Spleen (tissue), 11 donors: ENCODE results near the gene ADARB2. TPM values are rescaled to one million over a fixed set of nuclear protein-coding genes. Genes with fewer than 3 reads are reported as not detected.

Experiments used
- DNase-seq: peaks from one replicate; pipeline ENCODE4 v3.0.0-alpha.2; 2020
- H3K27ac ChIP-seq, 8 donors: fragments of 200-600 bp; sonication (generic) in 7 of 8; 1 replicate in 4 of 8; 2 replicates in 4 of 8; pipeline versions ENCODE4 v1.5.0 to v1.8.0; 2016 to 2021; ENCODE audit warnings: inconsistent platforms in 4 of 8, mild to moderate bottlenecking in 4 of 8, moderate library complexity in 1 of 8
- H3K27me3 ChIP-seq, 7 donors: fragments of 200-600 bp; sonication (generic) in 6 of 7; replicated peaks in 1 of 7; 1 replicate in 4 of 7; 2 replicates in 3 of 7; pipeline versions ENCODE4 v1.5.0 to v1.8.0; 2016 to 2021; ENCODE audit warnings: inconsistent platforms in 3 of 7, mild to moderate bottlenecking in 1 of 7
- H3K36me3 ChIP-seq, 6 donors: fragments of 200-600 bp; sonication (generic) in 5 of 6; 1 replicate in 4 of 6; 2 replicates in 2 of 6; pipeline versions ENCODE4 v1.5.0 to v1.8.0; 2016 to 2021; ENCODE audit warnings: inconsistent platforms in 2 of 6
- H3K4me1 ChIP-seq, 6 donors: fragments of 200-600 bp; sonication (generic) in 5 of 6; 1 replicate in 3 of 6; 2 replicates in 3 of 6; pipeline versions ENCODE4 v1.5.0 to v1.8.0; 2016 to 2021; ENCODE audit warnings: inconsistent platforms in 3 of 6
- H3K4me3 ChIP-seq, 8 donors: fragments of 200-600 bp; sonication (generic) in 7 of 8; 1 replicate in 4 of 8; 2 replicates in 4 of 8; pipeline versions ENCODE4 v1.5.0 to v1.8.0; 2016 to 2021; ENCODE audit warnings: inconsistent platforms in 4 of 8, mild to moderate bottlenecking in 4 of 8, moderate library complexity in 2 of 8
- H3K9me3 ChIP-seq, 8 donors: fragments of 200-600 bp; sonication (generic) in 7 of 8; 1 replicate in 4 of 8; 2 replicates in 4 of 8; pipeline versions ENCODE4 v1.5.0 to v1.8.0; 2016 to 2021; ENCODE audit warnings: inconsistent platforms in 4 of 8
- POLR2A ChIP-seq, 3 donors: fragments of 450-650 bp; IDR thresholded peaks; one replicate each; pipeline ENCODE4 v1.5.1; 2017; ENCODE audit warnings: antibody characterized with exemption in 3 of 3, mild to moderate bottlenecking in 1 of 3
- POLR2AphosphoS5 ChIP-seq, 3 donors: sonication (generic); formaldehyde crosslinking; IDR thresholded peaks; one replicate each; pipeline ENCODE4 v1.5.1; 2017; ENCODE audit warnings: antibody characterized with exemption in 3 of 3
- WGBS, 5 donors: extraction: QIAGEN DNeasy Blood & Tissue Kit in 3 of 5; methylation state at CpG; one replicate each; pipeline versions ENCODE4 v1.1.5 to v1.1.7; 2013 to 2018; 5-methylcytosine and 5-hydroxymethylcytosine counted together
- intact Hi-C: fragments of 100-400 bp; cut with DNase I; formaldehyde crosslinking; loops from one replicate; pipeline ENCODE4 v1.15.0; 2023; ENCODE audit warnings: low total_unique reads
- polyA plus RNA-seq, 3 donors: library from polyadenylated mRNA; stranded (reverse); fragments of 200-250 nt; gene quantifications; one replicate each; pipeline ENCODE4 v1.2.1, GENCODE V29; 2013
- total RNA-seq, 7 donors: library from RNA; depleted of rRNA in 3 of 7; stranded (reverse); fragments of >200 nt in 3 of 7; fragmentation: NEBNext Ultra II Directional in 4 of 7; extraction: Animal tissue kit (Norgen Biotek cat#: 25700) in 4 of 7; gene quantifications; one replicate each; pipeline versions ENCODE4 v1.1.0 to v1.2.1, GENCODE V29; 2016 to 2021
- TF ChIP-seq, protein P1 (sequence below), 11 experiments: fragments of 200-600 bp in 7 of 11; fragments of 450-650 bp in 4 of 11; sonication (generic) in 4 of 11; IDR thresholded peaks in 8 of 11; conservative IDR thresholded peaks in 3 of 11; 1 replicate in 7 of 11; 2 replicates in 4 of 11; pipeline versions ENCODE4 v1.4.0 to v1.8.0; 2016 to 2021; ENCODE audit warnings: antibody characterized with exemption in 11 of 11, inconsistent platforms in 4 of 11, mild to moderate bottlenecking in 1 of 11
- donor health status: healthy with polysubstance abuse.
- donor health status: DM: no; HTN: no; CAD: no; lungs with moderate emphysema.
- donor health status: DM: no; HTN: no; CAD: no.
- donor health status: Bipolar disorder and iron deficiency.
- donor health status: healthy.
- donor health status: DM: no; HTN: no; CAD: no.
- donor health status: DM: yes; HTN: yes; CAD: no.

ADARB2 gene
- total and polyA plus RNA-seq, 10 donors, result 0.05 to 8.1 (median 0.96) TPM

GRCh38 chr10:1597370-1598146 is 139.8 kb downstream of the ADARB2 start:
- H3K27ac ChIP-seq, result no peak overlapping the region
- no peak overlapping the region for H3K4me3 ChIP-seq
- intact Hi-C loops, result no loop called here
- 63 to 87% (median 69%) methylated on average over 1 of the region's 1 CpG for WGBS, 5 donors
- peaks cover 0 to 3% (median 0%) of the 10 kb centered on the region in 8 donors for H3K9me3 ChIP-seq
- H3K4me1 ChIP-seq, result no peaks in the 10 kb centered on the region
- H3K27me3 ChIP-seq, result peaks cover 0 to 12% (median 0%) of the 10 kb centered on the region in 7 donors
- no peaks in the 10 kb centered on the region for H3K36me3 ChIP-seq
- TF ChIP-seq POLR2A (IDR thresholded peaks at IDR 0.05), result no peak
- TF ChIP-seq, protein P1, sequence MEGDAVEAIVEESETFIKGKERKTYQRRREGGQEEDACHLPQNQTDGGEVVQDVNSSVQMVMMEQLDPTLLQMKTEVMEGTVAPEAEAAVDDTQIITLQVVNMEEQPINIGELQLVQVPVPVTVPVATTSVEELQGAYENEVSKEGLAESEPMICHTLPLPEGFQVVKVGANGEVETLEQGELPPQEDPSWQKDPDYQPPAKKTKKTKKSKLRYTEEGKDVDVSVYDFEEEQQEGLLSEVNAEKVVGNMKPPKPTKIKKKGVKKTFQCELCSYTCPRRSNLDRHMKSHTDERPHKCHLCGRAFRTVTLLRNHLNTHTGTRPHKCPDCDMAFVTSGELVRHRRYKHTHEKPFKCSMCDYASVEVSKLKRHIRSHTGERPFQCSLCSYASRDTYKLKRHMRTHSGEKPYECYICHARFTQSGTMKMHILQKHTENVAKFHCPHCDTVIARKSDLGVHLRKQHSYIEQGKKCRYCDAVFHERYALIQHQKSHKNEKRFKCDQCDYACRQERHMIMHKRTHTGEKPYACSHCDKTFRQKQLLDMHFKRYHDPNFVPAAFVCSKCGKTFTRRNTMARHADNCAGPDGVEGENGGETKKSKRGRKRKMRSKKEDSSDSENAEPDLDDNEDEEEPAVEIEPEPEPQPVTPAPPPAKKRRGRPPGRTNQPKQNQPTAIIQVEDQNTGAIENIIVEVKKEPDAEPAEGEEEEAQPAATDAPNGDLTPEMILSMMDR (IDR thresholded peaks at IDR 0.05 in 8 of 11, conservative IDR thresholded peaks at IDR 0.05 in 3 of 11), result no peak
- TF ChIP-seq POLR2AphosphoS5 (IDR thresholded peaks at IDR 0.05), result no peak
- DNase-seq, result no peak

DNA sequence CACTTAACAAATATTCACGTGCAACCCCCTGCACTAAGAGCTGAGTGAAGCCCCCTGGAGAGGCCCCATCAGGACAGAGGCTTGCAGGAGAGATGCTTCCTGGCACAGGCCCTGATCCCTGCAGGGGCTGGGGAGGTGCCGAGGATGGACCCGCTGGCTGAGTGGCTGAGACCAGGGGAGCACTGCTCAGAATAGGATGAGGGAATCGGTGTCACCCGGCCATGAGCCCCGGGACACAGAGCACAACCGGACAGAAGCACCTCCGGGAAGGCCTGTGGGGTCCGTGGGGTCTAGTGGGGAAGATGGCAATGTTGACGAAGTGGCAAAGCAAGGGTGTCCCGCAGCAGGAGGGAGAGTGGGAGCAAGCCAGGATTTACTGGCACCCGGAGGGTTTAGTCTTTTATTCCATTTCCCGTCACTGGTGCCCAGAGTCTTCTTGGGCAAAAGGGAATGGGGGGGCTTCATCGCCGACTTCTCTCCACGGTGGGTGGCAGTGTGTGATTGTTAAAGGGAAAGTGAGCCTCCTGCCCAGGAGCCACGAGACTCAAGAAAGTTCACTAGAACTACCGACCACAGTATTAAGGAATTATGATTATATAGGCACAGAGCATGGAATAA is 140.7 kb downstream of the ADARB2 start:
- H3K27ac ChIP-seq, result no peak overlapping the region
- 73 to 90% (median 81%) methylated on average over 18 of the region's 18 CpGs for WGBS, 5 donors
- H3K4me1 ChIP-seq, result no peaks in the 10 kb centered on the region
- no peaks in the 10 kb centered on the region for H3K36me3 ChIP-seq
- intact Hi-C loops, result no loop called here
- peaks cover 0 to 3% (median 0%) of the 10 kb centered on the region in 8 donors for H3K9me3 ChIP-seq
- peaks cover 0 to 16% (median 0%) of the 10 kb centered on the region in 7 donors for H3K27me3 ChIP-seq
- TF ChIP-seq, protein P1 (IDR thresholded peaks at IDR 0.05 in 8 of 11, conservative IDR thresholded peaks at IDR 0.05 in 3 of 11), result no peak
- no peak for TF ChIP-seq POLR2A (IDR thresholded peaks at IDR 0.05)
- TF ChIP-seq POLR2AphosphoS5 (IDR thresholded peaks at IDR 0.05), result no peak
- no peak overlapping the region for H3K4me3 ChIP-seq
- DNase-seq, result no peak

DNA sequence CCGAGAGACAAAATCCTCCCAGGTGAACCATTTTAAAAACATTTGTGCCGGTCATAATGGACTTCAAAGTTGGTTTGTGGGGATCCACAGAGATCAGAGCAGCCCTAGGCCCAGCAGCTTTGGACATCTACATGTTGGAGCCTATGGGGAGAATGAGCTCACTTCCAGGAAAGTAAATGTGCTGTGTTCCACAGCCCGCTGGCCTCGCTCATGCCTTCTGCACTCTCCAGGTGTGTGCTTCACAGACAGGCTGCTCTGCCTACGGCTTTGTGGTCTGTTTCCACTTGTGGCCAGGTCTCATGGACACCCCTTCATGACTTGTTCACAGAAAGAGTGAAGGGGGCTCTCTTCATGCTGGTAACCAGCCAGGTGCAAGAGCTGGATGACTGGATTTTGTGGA is 141.6 kb downstream of the ADARB2 start:
- Histone ChIP-seq H3K36me3 (no peaks in the 10 kb centered on the region), H3K27me3 (peaks cover 0 to 19% (median 0%) of the 10 kb centered on the region in 7 donors), H3K4me3 (no peak overlapping the region), H3K9me3 (peaks cover 0 to 3% (median 0%) of the 10 kb centered on the region in 8 donors), H3K4me1 (no peaks in the 10 kb centered on the region), H3K27ac (no peak overlapping the region)
- TF ChIP-seq, protein P1 (IDR thresholded peaks at IDR 0.05 in 8 of 11, conservative IDR thresholded peaks at IDR 0.05 in 3 of 11), result no peak
- TF ChIP-seq POLR2A (IDR thresholded peaks at IDR 0.05) (no peak), POLR2AphosphoS5 (IDR thresholded peaks at IDR 0.05) (no peak)
- DNase-seq, result no peak
- 78 to 85% (median 80%) methylated on average over 5 of the region's 5 CpGs for WGBS, 5 donors
- intact Hi-C loops, result no loop called here

GRCh38 chr10:1595242-1595600 is 142.1 kb downstream of the ADARB2 start:
- intact Hi-C loops, result no loop called here
- no peaks in the 10 kb centered on the region for H3K36me3 ChIP-seq
- no peak for DNase-seq
- no peaks in the 10 kb centered on the region for H3K4me1 ChIP-seq
- no peak overlapping the region for H3K27ac ChIP-seq
- no peak overlapping the region for H3K4me3 ChIP-seq
- WGBS, 5 donors, result 81 to 90% (median 82%) methylated on average over 6 of the region's 6 CpGs
- peaks cover 0 to 3% (median 0%) of the 10 kb centered on the region in 8 donors for H3K9me3 ChIP-seq
- no peak for TF ChIP-seq POLR2A (IDR thresholded peaks at IDR 0.05)
- TF ChIP-seq POLR2AphosphoS5 (IDR thresholded peaks at IDR 0.05), result no peak
- TF ChIP-seq, protein P1 (IDR thresholded peaks at IDR 0.05 in 8 of 11, conservative IDR thresholded peaks at IDR 0.05 in 3 of 11), result no peak
- H3K27me3 ChIP-seq, result peaks cover 0 to 19% (median 0%) of the 10 kb centered on the region in 7 donors
